ENCODE measurements around the gene TP53AIP1. TPM values are rescaled to one million over a fixed set of nuclear protein-coding genes. Genes with fewer than 3 reads are reported as not detected.

TP53AIP1 gene
- under 1 TPM in 4 of 6 donors, not detected in 2; 0.12 to 0.19 (median 0.13) TPM for total RNA-seq
- polyA plus RNA-seq = 1 to 10 TPM in 1 of 2 donors, under 1 TPM in 1; 0.70 to 1.0 TPM

- H3K9me3 ChIP-seq = no peaks in the 10 kb centered on the region
- no peaks in the 10 kb centered on the region for H3K4me1 ChIP-seq
- DNase-seq (no peak), FAIRE-seq (no peak), ATAC-seq (no peak)
- H3K36me3 ChIP-seq = no peaks in the 10 kb centered on the region
- intact Hi-C loops (cut with DNase I) = no loop called here
- H3K27ac ChIP-seq = no peak within 1 kb of the TSS
- H3K27me3 ChIP-seq = no peaks in the 10 kb centered on the region
- no peak for TF ChIP-seq CTCF (IDR thresholded peaks at IDR 0.05)
- WGBS, 2 donors = 81 to 83% methylated on average over 21 of the region's 21 CpGs
- no peak within 1 kb of the TSS for H3K4me3 ChIP-seq
Observed at GRCh38 chr11:128942817-128943427, at the start of gene TP53AIP1. Gene TP53AIP1, minus strand, starts transcription at chr11:128942871. Its CDS starts 5,053 bp downstream, at chr11:128937818.

- Histone ChIP-seq H3K27me3 (no peaks in the 10 kb centered on the region), H3K4me3 (no peak overlapping the region), H3K36me3 (peaks cover 0 to 9% (median 0%) of the 10 kb centered on the region in 3 donors), H3K27ac (no peak overlapping the region), H3K4me1 (no peaks in the 10 kb centered on the region), H3K9me3 (no peaks in the 10 kb centered on the region)
- DNase-seq (no peak), ATAC-seq (no peak), FAIRE-seq (no peak)
- intact Hi-C loops (cut with DNase I) = no loop called here
- TF ChIP-seq CTCF (IDR thresholded peaks at IDR 0.05) = no peak
Observed at GRCh38 chr11:128988242-128988970, 45.7 kb upstream of the TP53AIP1 start.

GRCh38 chr11:128985880-128986279 lies 43.2 kb upstream of the TP53AIP1 start:
- TF ChIP-seq CTCF (IDR thresholded peaks at IDR 0.05) = no peak
- peaks cover 0 to 22% (median 8%) of the 10 kb centered on the region in 3 donors for H3K36me3 ChIP-seq
- no peaks in the 10 kb centered on the region for H3K9me3 ChIP-seq
- no peaks in the 10 kb centered on the region for H3K4me1 ChIP-seq
- no peak overlapping the region for H3K27ac ChIP-seq
- ATAC-seq (no peak), DNase-seq (no peak), FAIRE-seq (no peak)
- intact Hi-C loops (cut with DNase I) = no loop called here
- no peaks in the 10 kb centered on the region for H3K27me3 ChIP-seq
- 69 to 72% methylated on average over 5 of the region's 5 CpGs for WGBS, 2 donors
- H3K4me3 ChIP-seq = no peak overlapping the region

- no peak overlapping the region for H3K4me3 ChIP-seq
- H3K27ac ChIP-seq = no peak overlapping the region
- no peaks in the 10 kb centered on the region for H3K4me1 ChIP-seq
- peaks cover 0 to 40% (median 11%) of the 10 kb centered on the region in 3 donors for H3K36me3 ChIP-seq
- H3K27me3 ChIP-seq = no peaks in the 10 kb centered on the region
- ATAC-seq = no peak
- DNase-seq = no peak
- FAIRE-seq = no peak
- intact Hi-C loops (cut with DNase I) = no loop called here
- H3K9me3 ChIP-seq = no peaks in the 10 kb centered on the region
- WGBS, 2 donors = 80 to 84% methylated on average over 8 of the region's 8 CpGs
- TF ChIP-seq CTCF (IDR thresholded peaks at IDR 0.05) = no peak
Observed at GRCh38 chr11:128983023-128983422, 40.4 kb upstream of the TP53AIP1 start.

GRCh38 chr11:128981254-128981653 lies 38.6 kb upstream of the TP53AIP1 start:
- TF ChIP-seq CTCF (IDR thresholded peaks at IDR 0.05) = no peak
- no peak for ATAC-seq
- no peak for DNase-seq
- H3K27me3 ChIP-seq = no peaks in the 10 kb centered on the region
- intact Hi-C loops (cut with DNase I) = no loop called here
- no peaks in the 10 kb centered on the region for H3K9me3 ChIP-seq
- no peaks in the 10 kb centered on the region for H3K4me1 ChIP-seq
- no peak for FAIRE-seq
- H3K36me3 ChIP-seq = peaks cover 0 to 55% (median 11%) of the 10 kb centered on the region in 3 donors
- no peak overlapping the region for H3K4me3 ChIP-seq
- WGBS, 2 donors = 56 to 66% methylated on average over 7 of the region's 7 CpGs
- H3K27ac ChIP-seq = no peak overlapping the region
